ENCODE data around the gene LAD1.

LAD1 gene

DNA sequence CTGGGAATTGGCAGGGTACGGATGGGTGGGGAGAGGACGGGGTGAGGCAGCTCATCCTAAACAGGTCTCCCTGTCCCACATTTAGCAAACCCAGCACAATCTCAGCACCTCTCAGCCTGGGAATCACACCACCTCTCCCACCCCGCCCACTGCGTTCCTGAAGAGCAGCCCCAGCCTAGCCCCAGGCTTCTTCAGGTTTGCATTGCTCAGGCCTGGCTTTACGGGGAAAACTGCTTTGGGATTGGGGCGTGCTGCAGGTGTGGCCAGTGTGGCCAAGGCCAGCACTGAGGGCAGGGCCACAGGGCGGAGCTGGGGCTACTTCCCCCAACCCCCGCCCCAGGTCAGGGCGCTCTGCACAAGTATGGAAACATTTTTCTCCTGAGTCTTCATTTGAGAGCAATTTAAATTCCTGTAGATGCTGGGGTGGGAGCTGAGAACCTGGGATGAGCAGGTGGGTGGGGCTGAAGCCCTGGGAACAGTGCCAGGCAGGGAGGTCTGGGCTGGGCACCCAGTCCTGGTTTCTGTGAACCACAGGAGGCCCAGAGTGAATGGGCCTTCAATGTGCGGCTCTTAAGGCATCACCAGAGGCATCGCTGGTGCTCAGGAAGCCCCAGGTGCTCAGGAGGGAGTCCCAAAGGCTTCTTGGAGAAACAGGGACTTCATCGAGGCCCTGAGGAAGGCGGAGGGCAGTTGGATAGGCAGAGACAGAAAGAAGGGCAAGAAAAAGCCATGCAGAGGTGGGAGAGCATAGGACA lies 45.8 kb downstream of the LAD1 start:
- TF ChIP-seq, protein P1, sequence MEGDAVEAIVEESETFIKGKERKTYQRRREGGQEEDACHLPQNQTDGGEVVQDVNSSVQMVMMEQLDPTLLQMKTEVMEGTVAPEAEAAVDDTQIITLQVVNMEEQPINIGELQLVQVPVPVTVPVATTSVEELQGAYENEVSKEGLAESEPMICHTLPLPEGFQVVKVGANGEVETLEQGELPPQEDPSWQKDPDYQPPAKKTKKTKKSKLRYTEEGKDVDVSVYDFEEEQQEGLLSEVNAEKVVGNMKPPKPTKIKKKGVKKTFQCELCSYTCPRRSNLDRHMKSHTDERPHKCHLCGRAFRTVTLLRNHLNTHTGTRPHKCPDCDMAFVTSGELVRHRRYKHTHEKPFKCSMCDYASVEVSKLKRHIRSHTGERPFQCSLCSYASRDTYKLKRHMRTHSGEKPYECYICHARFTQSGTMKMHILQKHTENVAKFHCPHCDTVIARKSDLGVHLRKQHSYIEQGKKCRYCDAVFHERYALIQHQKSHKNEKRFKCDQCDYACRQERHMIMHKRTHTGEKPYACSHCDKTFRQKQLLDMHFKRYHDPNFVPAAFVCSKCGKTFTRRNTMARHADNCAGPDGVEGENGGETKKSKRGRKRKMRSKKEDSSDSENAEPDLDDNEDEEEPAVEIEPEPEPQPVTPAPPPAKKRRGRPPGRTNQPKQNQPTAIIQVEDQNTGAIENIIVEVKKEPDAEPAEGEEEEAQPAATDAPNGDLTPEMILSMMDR (conservative IDR thresholded peaks at IDR 0.05; ENCODE audit: low read depth, low read length) = no peak
- DNase-seq (ENCODE audit: low read depth) = no peak
- no peak overlapping the region for H3K4me3 ChIP-seq (ENCODE audit: low read length)

GRCh38 chr1:201351617-201352016 lies 47.5 kb downstream of the LAD1 start:
- TF ChIP-seq, protein P1 (conservative IDR thresholded peaks at IDR 0.05; ENCODE audit: low read depth, low read length) = no peak

DNA sequence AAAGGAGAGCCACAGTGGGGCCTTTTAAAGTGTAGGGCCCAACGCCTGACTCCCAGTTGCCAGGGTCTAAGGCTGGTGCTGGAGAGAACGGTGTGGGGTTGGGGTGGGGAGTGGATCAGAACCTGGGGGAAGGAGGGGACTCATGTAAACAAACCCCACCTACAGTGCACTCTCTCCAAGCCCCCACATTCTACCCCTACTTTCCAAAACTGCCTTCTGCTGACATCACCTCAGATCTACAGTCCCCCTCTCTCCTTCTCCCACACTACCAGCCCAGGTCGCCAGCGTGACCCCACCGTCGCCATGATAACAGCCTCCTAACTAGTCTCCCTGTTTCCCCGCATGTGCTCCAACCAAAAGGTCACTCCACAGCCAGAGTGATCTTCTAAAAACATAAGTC lies 48.2 kb downstream of the LAD1 start:
- H3K4me3 ChIP-seq (ENCODE audit: low read length) = no peak overlapping the region
- TF ChIP-seq, protein P1 (conservative IDR thresholded peaks at IDR 0.05; ENCODE audit: low read depth, low read length) = no peak
- DNase-seq (ENCODE audit: low read depth) = no peak

More at GRCh38 chr1:201351617-201352016, 47.5 kb downstream of the LAD1 start:
- DNase-seq (ENCODE audit: low read depth) = no peak
- no peak overlapping the region for H3K4me3 ChIP-seq (ENCODE audit: low read length)

GRCh38 chr1:201350361-201350725 lies 48.8 kb downstream of the LAD1 start:
- TF ChIP-seq, protein P1 (conservative IDR thresholded peaks at IDR 0.05; ENCODE audit: low read depth, low read length) = no peak
- no peak for DNase-seq (ENCODE audit: low read depth)
- H3K4me3 ChIP-seq (ENCODE audit: low read length) = no peak overlapping the region

DNA sequence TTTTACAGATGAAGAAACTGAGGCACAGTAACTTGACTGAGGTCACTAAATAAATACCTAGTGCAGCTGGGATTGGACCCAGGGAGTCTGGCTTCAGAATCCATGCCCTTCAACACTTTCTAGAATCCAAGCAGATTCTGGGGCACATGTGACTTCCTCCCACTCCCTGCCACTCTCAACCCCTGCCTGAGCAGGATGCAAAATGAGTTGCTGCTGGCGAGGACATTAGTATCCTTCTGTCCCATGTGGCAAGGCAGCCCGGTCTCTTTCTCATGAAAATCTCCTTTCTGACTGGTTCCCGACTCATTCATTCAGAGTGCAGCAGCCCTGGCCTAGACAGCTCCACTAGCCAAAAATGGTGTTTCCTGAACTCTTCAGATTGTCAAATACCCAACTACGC lies 50.0 kb downstream of the LAD1 start:
- TF ChIP-seq, protein P1 (conservative IDR thresholded peaks at IDR 0.05; ENCODE audit: low read depth, low read length) = no peak
- H3K4me3 ChIP-seq (ENCODE audit: low read length) = no peak overlapping the region
- no peak for DNase-seq (ENCODE audit: low read depth)

DNA sequence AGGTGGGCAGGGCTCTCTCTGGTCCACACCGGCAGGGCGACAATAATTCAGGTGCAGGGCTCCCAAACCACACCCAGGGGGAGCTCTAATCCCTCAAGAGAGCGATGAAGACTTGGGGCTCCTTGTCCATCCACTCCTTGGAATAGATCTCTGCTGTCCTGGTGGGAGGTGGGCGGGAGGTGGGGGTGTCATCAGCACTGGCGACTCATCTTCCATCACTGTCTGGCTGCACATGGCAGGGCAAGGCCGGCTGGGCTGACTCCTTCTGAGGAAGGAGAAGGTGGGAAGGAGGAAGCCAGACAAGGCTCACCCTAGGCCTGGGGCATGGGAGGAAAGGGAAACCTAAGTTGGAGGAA lies 50.9 kb downstream of the LAD1 start:
- no peak overlapping the region for H3K4me3 ChIP-seq (ENCODE audit: low read length)
- TF ChIP-seq, protein P1 (conservative IDR thresholded peaks at IDR 0.05; ENCODE audit: low read depth, low read length) = peak; percentile 78
- DNase-seq (ENCODE audit: low read depth) = no peak

DNA sequence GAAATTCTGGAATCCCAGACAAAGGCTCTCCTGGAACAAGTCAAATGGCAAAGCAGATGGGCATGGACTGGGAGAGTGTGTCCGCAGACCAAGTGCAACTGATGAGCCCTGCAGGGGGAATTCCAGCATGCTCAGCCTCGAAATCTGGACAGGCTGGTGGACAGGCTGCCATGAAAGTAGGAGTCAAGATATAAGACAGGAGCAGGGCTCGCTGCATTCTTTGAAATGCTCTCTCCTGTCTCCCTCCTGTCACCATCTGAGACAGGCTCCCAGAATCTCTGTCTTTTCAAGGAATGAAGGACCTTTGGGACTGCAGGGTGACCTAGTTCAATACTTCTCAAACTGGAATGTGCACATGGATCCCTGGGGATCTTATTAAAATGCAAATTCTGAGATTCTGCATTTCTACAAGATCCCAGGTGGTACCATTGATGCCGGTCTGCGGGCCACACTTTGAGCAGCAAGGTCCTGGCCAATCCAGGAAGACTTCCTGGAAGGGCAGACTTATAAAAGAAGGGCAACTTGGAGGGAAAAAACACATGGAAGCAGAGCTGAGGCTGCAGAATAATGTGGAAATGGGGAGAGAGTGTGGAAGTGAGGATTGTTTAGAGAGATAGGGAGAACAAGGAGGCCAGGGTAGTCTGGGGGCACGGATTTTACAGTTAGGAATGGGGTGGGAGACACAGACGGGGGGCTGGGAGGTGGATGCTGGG lies 51.5 kb downstream of the LAD1 start:
- H3K4me3 ChIP-seq (ENCODE audit: low read length) = no peak overlapping the region
- DNase-seq (ENCODE audit: low read depth) = no peak
- TF ChIP-seq, protein P1 (conservative IDR thresholded peaks at IDR 0.05; ENCODE audit: low read depth, low read length) = no peak

Measured in retinal pigment epithelial cell (primary cell).